Panc1 (cell line): ENCODE results near the gene EPHA6. TPM values are rescaled to one million over a fixed set of nuclear protein-coding genes. Genes with fewer than 3 reads are reported as not detected.
"Not testable (repeated sequence)": the region's sequence is repeated elsewhere in the genome, so short reads cannot be mapped to it uniquely, and the experiment has no call there.

Source experiments
- ATAC-seq: fragments of 200-7000 bp; cut with Tn5 transposase; 2 replicates; pipeline ENCODE4 v1.9.1; 2020; ENCODE audit warnings: mild to moderate bottlenecking, moderate library complexity
- BruUV-seq: library from RNA; stranded (reverse); fragments of 400-500 nt; replicated peaks from 2 replicates; lab custom pipeline; 2021; lab: Mats Ljungman, UMichigan
- CTCF ChIA-PET: fragments of 300-600 bp; sonication (Branson Sonifier 250); formaldehyde crosslinking; loops from one replicate; lab custom pipeline; 2022; ENCODE audit warnings: antibody characterized with exemption; lab: Charles Lee
- POLR2A ChIA-PET: fragments of 300-600 bp; sonication (Branson Sonifier 250); formaldehyde crosslinking; loops from one replicate; lab custom pipeline; 2022; ENCODE audit warnings: antibody characterized with exemption; lab: Charles Lee
- DNase-seq: peaks from one replicate; pipeline ENCODE4 v3.0.0-alpha.2; 2010; ENCODE audit warnings: low read depth, low spot score
- H3K27ac ChIP-seq: 2 replicates; pipeline ENCODE4 v1.5.1; 2011; ENCODE audit warnings: mild to moderate bottlenecking, low read length, inconsistent platforms
- H3K27me3 ChIP-seq: fragments of 200-500 bp; sonication (Bioruptor generic); 2 replicates; pipeline ENCODE4 v1.6.0; 2014; ENCODE audit warnings: low read length, inconsistent platforms; ENCODE audit not compliant: control insufficient read depth, insufficient read depth
- H3K36me3 ChIP-seq: fragments of 200-500 bp; sonication (Bioruptor generic); 2 replicates; pipeline ENCODE4 v1.5.1; 2014; ENCODE audit warnings: inconsistent platforms, mild to moderate bottlenecking, low read length, moderate library complexity; ENCODE audit not compliant: control insufficient read depth, insufficient read depth
- H3K4me1 ChIP-seq: 2 replicates; pipeline ENCODE4 v1.5.1; 2011; ENCODE audit warnings: inconsistent platforms, mild to moderate bottlenecking, low read length, moderate library complexity; ENCODE audit not compliant: control insufficient read depth, insufficient read depth
- H3K4me3 ChIP-seq, 2 experiments: 2 replicates each; pipeline ENCODE4 v1.5.1; 2011 to 2012; ENCODE audit warnings: low read depth in 2 of 2, low read length in 2 of 2, mild to moderate bottlenecking in 2 of 2, inconsistent platforms in 1 of 2, moderate library complexity in 1 of 2
- H3K9me3 ChIP-seq: fragments of 200-500 bp; sonication (Bioruptor generic); 2 replicates; pipeline ENCODE4 v1.5.1; 2014; ENCODE audit warnings: low read depth, mild to moderate bottlenecking, inconsistent platforms, low read length, moderate library complexity; ENCODE audit not compliant: control insufficient read depth, insufficient read depth
- CTCF ChIP-seq: fragments of 450-650 bp; IDR thresholded peaks from 2 replicates; pipeline ENCODE4 v1.5.1; 2017; ENCODE audit warnings: mild to moderate bottlenecking
- POLR2AphosphoS5 ChIP-seq: IDR thresholded peaks from 2 replicates; pipeline ENCODE4 v1.6.1; 2012; ENCODE audit warnings: mild to moderate bottlenecking, low read depth, low read length, moderate library complexity
- REST ChIP-seq, 2 experiments: IDR thresholded peaks; 2 replicates each; pipeline ENCODE4 v1.6.1; 2011 to 2012; ENCODE audit warnings: low read depth in 2 of 2, control low read depth in 1 of 2, low read length in 1 of 2, mild to moderate bottlenecking in 1 of 2, moderate library complexity in 1 of 2; ENCODE audit not compliant: insufficient read depth in 1 of 2
- SIN3A ChIP-seq: IDR thresholded peaks from 2 replicates; pipeline ENCODE4 v1.6.1; 2012; ENCODE audit warnings: low read depth, mild to moderate bottlenecking, low read length, moderate library complexity, borderline replicate concordance; ENCODE audit not compliant: insufficient read depth
- TCF7L2 ChIP-seq: IDR thresholded peaks from 2 replicates; pipeline ENCODE4 v1.6.1; 2011; ENCODE audit warnings: mild to moderate bottlenecking, low read depth, low read length, inconsistent platforms
- in situ Hi-C: cut with HindIII; loops from 2 replicates; pipeline ENCODE4 v1.10.0; 2016; ENCODE audit warnings: low sequenced_read_pairs, low pct_unique_long_range_greater_than_20kb
- intact Hi-C: fragments of 100-400 bp; cut with micrococcal nuclease; formaldehyde crosslinking; loops from one replicate; pipeline ENCODE4 v1.10.0; 2022; ENCODE audit not compliant: unreplicated experiment
- total RNA-seq: library from RNA; stranded (reverse); gene quantifications from one replicate; pipeline ENCODE4 v1.2.1, GENCODE V29; 2021; ENCODE audit not compliant: unreplicated experiment

The EPHA6 gene
- total RNA-seq, 1 experiment from 2014 or later, result 0.57 TPM

- TF ChIP-seq CTCF (no peak), POLR2AphosphoS5 (no peak), TCF7L2 (no peak), SIN3A (no peak), REST (IDR thresholded peaks at IDR 0.05; ENCODE audit: insufficient read depth in 1 of 2, low read depth in 2 of 2, low read length in 1 of 2) (no peak)
- Histone ChIP-seq H3K9me3 (0 out of 2 replicates have a peak, but pooled peaks cover 3% of the 10 kb centered on the region), H3K36me3 (no peaks in the 10 kb centered on the region), H3K4me3 (no peak overlapping the region), H3K4me1 (no peaks in the 10 kb centered on the region), H3K27me3 (no peaks in the 10 kb centered on the region), H3K27ac (no peak overlapping the region)
- ChIA-PET POLR2A (no interaction called here), CTCF (no interaction called here)
- no peak for DNase-seq
- ATAC-seq, result no peak
- intact Hi-C loops, result no loop called here
- in situ Hi-C loops, result no loop called here
- no TSS peak for BruUV-seq
These were observed 700.7 kb downstream of the EPHA6 start for GRCh38 chr3:97515076-97515475.

DNA sequence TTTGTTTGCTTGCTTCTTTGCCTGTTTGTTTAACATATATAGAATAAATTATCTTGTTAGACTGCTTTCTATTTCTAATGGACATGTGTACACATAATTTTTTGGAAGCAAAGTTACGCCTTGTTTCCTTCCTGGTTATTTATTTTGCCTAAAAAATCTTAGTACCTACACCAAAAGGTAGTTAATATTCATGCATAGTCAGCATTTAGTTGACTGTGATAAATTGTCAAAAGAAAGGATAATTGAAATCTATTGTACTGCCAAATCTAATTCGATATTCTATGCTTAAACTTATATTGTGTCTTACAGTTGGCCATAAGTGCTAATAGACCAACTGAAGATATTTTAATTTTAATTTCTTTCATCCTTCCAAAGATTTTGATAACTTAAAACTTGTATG is 716.3 kb downstream of the EPHA6 start:
- ChIA-PET POLR2A (no interaction called here), CTCF (interaction anchor here (0.7 kb wide), 1 partner anchor 24 kb away, joined by 3 read pairs; no protein-coding TSS in a partner anchor)
- Histone ChIP-seq H3K9me3 (no peaks in the 10 kb centered on the region), H3K27ac (no peak overlapping the region), H3K4me3 (no peak overlapping the region), H3K36me3 (no peaks in the 10 kb centered on the region), H3K27me3 (no peaks in the 10 kb centered on the region), H3K4me1 (no peaks in the 10 kb centered on the region)
- ATAC-seq (no peak), DNase-seq (no peak)
- TF ChIP-seq SIN3A, result no peak
- no peak for TF ChIP-seq CTCF
- no peak for TF ChIP-seq POLR2AphosphoS5
- TF ChIP-seq REST (IDR thresholded peaks at IDR 0.05; ENCODE audit: insufficient read depth in 1 of 2, low read depth in 2 of 2, low read length in 1 of 2), result no peak
- no peak for TF ChIP-seq TCF7L2
- BruUV-seq, result no TSS peak
- in situ Hi-C loops, result no loop called here
- intact Hi-C loops, result no loop called here

GRCh38 chr3:97547573-97547972 is 733.2 kb downstream of the EPHA6 start:
- H3K4me1 ChIP-seq, intact Hi-C loops, in situ Hi-C loops, POLR2A ChIA-PET, H3K9me3 ChIP-seq, H3K36me3 ChIP-seq, H3K4me3 ChIP-seq, CTCF ChIA-PET, DNase-seq, H3K27ac ChIP-seq, ATAC-seq, H3K27me3 ChIP-seq, BruUV-seq: not testable (repeated sequence)
